Spleen (tissue), 7 donors: ENCODE results near the gene KTN1.

ENCODE experiments used
- CTCF ChIP-seq, 11 experiments: fragments of 200-600 bp in 7 of 11; fragments of 450-650 bp in 4 of 11; sonication (generic) in 4 of 11; IDR thresholded peaks in 8 of 11; conservative IDR thresholded peaks in 3 of 11; 1 replicate in 7 of 11; 2 replicates in 4 of 11; pipeline versions ENCODE4 v1.4.0 to v1.8.0; 2016 to 2021; ENCODE audit warnings: antibody characterized with exemption in 11 of 11, inconsistent platforms in 4 of 11, mild to moderate bottlenecking in 1 of 11
- POLR2AphosphoS5 ChIP-seq, 3 donors: sonication (generic); formaldehyde crosslinking; IDR thresholded peaks; one replicate each; pipeline ENCODE4 v1.5.1; 2017; ENCODE audit warnings: antibody characterized with exemption in 3 of 3
- donor health status: DM: no; HTN: no; CAD: no; lungs with moderate emphysema.
- donor health status: DM: no; HTN: no; CAD: no.
- donor health status: DM: no; HTN: no; CAD: no.

DNA sequence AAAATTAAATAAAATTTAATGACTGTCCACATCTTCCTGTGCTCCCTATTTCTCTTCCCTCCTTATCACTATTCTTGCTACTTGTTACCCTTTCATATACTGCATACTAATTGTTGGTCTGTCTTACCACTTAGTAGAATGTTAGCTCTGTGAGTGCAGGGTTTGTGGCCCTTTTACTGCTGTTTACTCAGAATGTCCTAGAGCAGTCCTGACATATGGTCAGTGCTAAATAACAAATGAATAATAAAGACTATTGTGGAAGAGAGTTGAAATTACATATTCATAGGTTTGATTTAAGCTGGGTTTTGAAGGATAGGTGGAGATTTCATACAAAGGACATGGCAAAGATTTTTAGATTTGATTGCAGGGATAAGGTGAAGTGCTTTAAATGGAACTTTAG lies 24.5 kb downstream of the KTN1 start:
- TF ChIP-seq POLR2AphosphoS5 (IDR thresholded peaks at IDR 0.05) (no peak), CTCF (IDR thresholded peaks at IDR 0.05 in 8 of 11, conservative IDR thresholded peaks at IDR 0.05 in 3 of 11) (no peak)
